GM20000 (cell line): ENCODE measurements around the gene CACNA1B.
"Not testable (repeated sequence)": the region's sequence is repeated elsewhere in the genome, so short reads cannot be mapped to it uniquely, and the experiment has no call there.

Source experiments
- DNase-seq: peaks from one replicate; pipeline ENCODE4 v3.0.0; 2012; ENCODE audit warnings: low spot score
- TF ChIP-seq, protein P1 (sequence below): IDR thresholded peaks from 2 replicates; pipeline ENCODE4 v1.5.1; 2012; ENCODE audit warnings: mild to moderate bottlenecking, control low read depth; ENCODE audit errors: extremely low read depth, missing control alignments

Gene CACNA1B

GRCh38 chr9:138016406-138017187 lies 139.0 kb downstream of the CACNA1B start:
- no peak for DNase-seq
- TF ChIP-seq, protein P1, sequence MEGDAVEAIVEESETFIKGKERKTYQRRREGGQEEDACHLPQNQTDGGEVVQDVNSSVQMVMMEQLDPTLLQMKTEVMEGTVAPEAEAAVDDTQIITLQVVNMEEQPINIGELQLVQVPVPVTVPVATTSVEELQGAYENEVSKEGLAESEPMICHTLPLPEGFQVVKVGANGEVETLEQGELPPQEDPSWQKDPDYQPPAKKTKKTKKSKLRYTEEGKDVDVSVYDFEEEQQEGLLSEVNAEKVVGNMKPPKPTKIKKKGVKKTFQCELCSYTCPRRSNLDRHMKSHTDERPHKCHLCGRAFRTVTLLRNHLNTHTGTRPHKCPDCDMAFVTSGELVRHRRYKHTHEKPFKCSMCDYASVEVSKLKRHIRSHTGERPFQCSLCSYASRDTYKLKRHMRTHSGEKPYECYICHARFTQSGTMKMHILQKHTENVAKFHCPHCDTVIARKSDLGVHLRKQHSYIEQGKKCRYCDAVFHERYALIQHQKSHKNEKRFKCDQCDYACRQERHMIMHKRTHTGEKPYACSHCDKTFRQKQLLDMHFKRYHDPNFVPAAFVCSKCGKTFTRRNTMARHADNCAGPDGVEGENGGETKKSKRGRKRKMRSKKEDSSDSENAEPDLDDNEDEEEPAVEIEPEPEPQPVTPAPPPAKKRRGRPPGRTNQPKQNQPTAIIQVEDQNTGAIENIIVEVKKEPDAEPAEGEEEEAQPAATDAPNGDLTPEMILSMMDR = no peak

GRCh38 chr9:138017200-138017599 lies 139.6 kb downstream of the CACNA1B start:
- no peak for DNase-seq
- TF ChIP-seq, protein P1 = no peak

GRCh38 chr9:138019514-138019913 lies 141.9 kb downstream of the CACNA1B start:
- DNase-seq = not testable (repeated sequence)

DNA sequence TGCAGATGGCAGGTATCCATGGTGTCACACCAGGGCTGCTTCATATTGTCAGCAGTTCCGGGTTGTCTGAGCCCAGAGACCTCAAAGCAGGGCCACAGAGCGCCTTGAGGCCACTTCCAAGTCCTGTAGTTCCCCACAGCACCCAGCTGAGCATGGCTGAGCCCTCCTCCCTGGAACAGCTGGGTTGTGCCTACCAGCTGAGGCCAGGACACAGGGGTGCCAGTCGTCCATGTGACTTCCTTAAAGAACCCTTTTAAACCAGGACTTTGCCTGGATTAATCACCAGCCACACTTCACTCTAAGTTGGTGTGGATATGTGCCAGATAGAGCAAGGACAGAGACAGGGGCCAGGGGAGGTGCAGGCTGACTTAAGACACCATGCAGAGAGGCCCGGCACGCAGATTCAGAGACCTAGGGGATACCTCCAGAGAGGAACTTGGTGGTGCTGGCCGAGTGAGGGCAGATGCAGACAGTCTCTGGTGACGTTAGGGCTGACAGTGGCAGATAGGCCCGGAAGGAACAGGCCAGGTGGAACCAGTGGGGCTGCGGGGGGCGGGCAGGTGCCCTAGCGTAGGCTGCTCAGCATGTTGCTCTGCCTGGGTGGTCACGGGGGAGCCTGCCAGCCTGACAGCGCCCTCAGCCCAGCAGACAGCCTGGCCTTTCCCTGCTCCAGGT lies 142.7 kb downstream of the CACNA1B start:
- TF ChIP-seq, protein P1 = no peak
- no peak for DNase-seq

GRCh38 chr9:138020795-138021182 lies 143.2 kb downstream of the CACNA1B start:
- no peak for DNase-seq
- TF ChIP-seq, protein P1 = no peak

DNA sequence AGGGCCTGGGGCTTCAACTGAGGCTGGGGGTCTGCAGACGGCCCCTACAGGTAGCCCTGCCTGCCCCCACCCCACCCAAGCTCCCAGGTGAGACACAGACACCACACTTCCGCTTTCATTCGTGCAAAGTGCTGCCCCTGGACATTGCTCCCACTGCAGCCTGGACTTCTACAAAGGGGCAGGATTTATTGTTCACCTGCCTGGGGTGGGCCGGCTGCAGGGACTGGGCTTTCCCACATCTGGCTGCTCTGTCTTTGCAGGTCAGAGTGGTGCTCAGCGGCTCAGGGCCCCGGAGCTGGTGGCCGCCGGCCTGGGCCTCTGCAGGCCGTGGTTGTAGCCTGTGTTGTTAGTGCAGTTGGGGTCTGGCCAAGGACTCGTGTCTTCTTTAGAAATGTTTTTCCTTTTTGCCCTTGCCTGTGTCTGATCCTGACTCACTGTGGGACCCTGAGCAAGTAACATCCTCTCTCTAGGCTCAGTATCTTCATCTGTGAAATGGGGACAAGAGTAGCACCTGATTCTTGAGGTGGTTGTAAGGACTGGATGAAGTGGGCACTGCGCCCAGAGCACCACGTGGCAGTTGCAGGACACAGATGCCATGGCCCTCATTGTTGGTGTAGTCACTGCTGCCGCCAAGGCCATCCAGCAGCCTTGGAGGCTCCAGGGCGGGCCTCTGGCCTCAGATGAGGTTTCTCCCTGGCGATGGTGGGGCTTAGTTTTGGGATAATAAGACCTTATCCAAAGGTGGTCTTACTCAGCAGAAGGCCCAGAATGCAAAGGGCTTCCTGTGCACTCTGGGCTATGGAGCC lies 143.9 kb downstream of the CACNA1B start:
- no peak for DNase-seq
- TF ChIP-seq, protein P1 = no peak

GRCh38 chr9:138022121-138022741 lies 144.6 kb downstream of the CACNA1B start:
- DNase-seq = no peak
- TF ChIP-seq, protein P1 = no peak
